Mesodermal cell (in vitro differentiated cells): ENCODE measurements around the gene ZNF615.
"Not testable (repeated sequence)": the region's sequence is repeated elsewhere in the genome, so short reads cannot be mapped to it uniquely, and the experiment has no call there.

Experiments used
- H3K27ac ChIP-seq: 2 replicates; pipeline ENCODE4 v1.7.0; 2013; ENCODE audit warnings: mild to moderate bottlenecking, low read depth, low read length, moderate library complexity; ENCODE audit not compliant: severe bottlenecking
- H3K36me3 ChIP-seq: 2 replicates; pipeline ENCODE4 v1.7.1; 2013; ENCODE audit warnings: mild to moderate bottlenecking, low read length, moderate library complexity; ENCODE audit not compliant: control insufficient read depth, insufficient read depth
- H3K4me1 ChIP-seq: one replicate; pipeline ENCODE4 v1.7.1; 2013; ENCODE audit warnings: mild to moderate bottlenecking, low read length; ENCODE audit not compliant: insufficient read depth, control insufficient read depth, poor library complexity, severe bottlenecking
- H3K4me3 ChIP-seq: 2 replicates; pipeline ENCODE4 v1.7.0; 2013; ENCODE audit warnings: low read length, control low read depth, mild to moderate bottlenecking; ENCODE audit not compliant: insufficient read depth, poor library complexity, severe bottlenecking; ENCODE audit errors: extremely low read depth
- H3K9me3 ChIP-seq: 2 replicates; pipeline ENCODE4 v1.7.1; 2013; ENCODE audit warnings: mild to moderate bottlenecking, low read length, moderate library complexity; ENCODE audit not compliant: control insufficient read depth
- WGBS, 2 experiments: methylation state at CpG; one replicate each; pipeline ENCODE4 v1.1.5; 2013; ENCODE audit warnings: missing lambda C conversion rate in 2 of 2; ENCODE audit not compliant: insufficient coverage in 2 of 2; 5-methylcytosine and 5-hydroxymethylcytosine counted together

The ZNF615 gene

GRCh38 chr19:51980116-51980736 is 27.8 kb downstream of the ZNF615 start:
- 89 to 100% methylated on average over 1 to 3 of the region's 6 CpGs for WGBS, 2 experiments
- H3K4me1 ChIP-seq: no peaks in the 10 kb centered on the region
- peaks cover 62% of the 10 kb centered on the region for H3K9me3 ChIP-seq
- peaks cover 3% of the 10 kb centered on the region for H3K36me3 ChIP-seq
- no peak overlapping the region for H3K27ac ChIP-seq
- no peak overlapping the region for H3K4me3 ChIP-seq

- H3K27ac ChIP-seq: no peak overlapping the region
- H3K9me3 ChIP-seq: peaks cover 64% of the 10 kb centered on the region
- WGBS, 2 experiments: 79 to 90% methylated on average over 3 to 4 of the region's 4 CpGs
- H3K36me3 ChIP-seq: peaks cover 13% of the 10 kb centered on the region
- no peak overlapping the region for H3K4me3 ChIP-seq
- no peaks in the 10 kb centered on the region for H3K4me1 ChIP-seq
Measured at GRCh38 chr19:51978882-51979281, 29.1 kb downstream of the ZNF615 start.

GRCh38 chr19:51977346-51977745 is 30.7 kb downstream of the ZNF615 start:
- H3K4me1 ChIP-seq: no peaks in the 10 kb centered on the region
- peaks cover 29% of the 10 kb centered on the region for H3K36me3 ChIP-seq
- 87 to 94% methylated on average over 7 of the region's 7 CpGs for WGBS, 2 experiments
- no peak overlapping the region for H3K4me3 ChIP-seq
- H3K27ac ChIP-seq: no peak overlapping the region
- peaks cover 71% of the 10 kb centered on the region for H3K9me3 ChIP-seq

- no peak overlapping the region for H3K27ac ChIP-seq
- 100% methylated on average over 1 of the region's 3 CpGs for WGBS, 2 experiments
- no peak overlapping the region for H3K4me3 ChIP-seq
- no peaks in the 10 kb centered on the region for H3K4me1 ChIP-seq
- H3K36me3 ChIP-seq: peaks cover 34% of the 10 kb centered on the region
- peaks cover 74% of the 10 kb centered on the region for H3K9me3 ChIP-seq
Measured at GRCh38 chr19:51976852-51977251, 31.2 kb downstream of the ZNF615 start.

- H3K27ac ChIP-seq, H3K4me1 ChIP-seq, H3K4me3 ChIP-seq: not testable (repeated sequence)
- 92 to 93% methylated on average over 10 to 15 of the region's 17 CpGs for WGBS, 2 experiments
- peaks cover 41% of the 10 kb centered on the region for H3K36me3 ChIP-seq
- H3K9me3 ChIP-seq: peaks cover 77% of the 10 kb centered on the region
Measured at GRCh38 chr19:51975787-51976186, 32.2 kb downstream of the ZNF615 start.

GRCh38 chr19:51971624-51972023 is 36.4 kb downstream of the ZNF615 start:
- 100% methylated on average over 2 of the region's 4 CpGs; no CpG with 5 or more reads in 1 of the 2 experiments for WGBS, 2 experiments
- Histone ChIP-seq H3K9me3 (peaks cover 65% of the 10 kb centered on the region), H3K4me3 (no peak overlapping the region), H3K27ac (no peak overlapping the region), H3K36me3 (peaks cover 77% of the 10 kb centered on the region), H3K4me1 (no peaks in the 10 kb centered on the region)

GRCh38 chr19:51970718-51971117 is 37.3 kb downstream of the ZNF615 start:
- WGBS, 2 experiments: 86% methylated on average over 1 of the region's 1 CpG; no CpG with 5 or more reads in 1 of the 2 experiments
- Histone ChIP-seq H3K4me3 (no peak overlapping the region), H3K36me3 (peaks cover 86% of the 10 kb centered on the region), H3K9me3 (peaks cover 66% of the 10 kb centered on the region), H3K27ac (no peak overlapping the region), H3K4me1 (no peaks in the 10 kb centered on the region)

- WGBS, 2 experiments: 87 to 100% methylated on average over 1 to 4 of the region's 5 CpGs
- H3K36me3 ChIP-seq: peaks cover 74% of the 10 kb centered on the region
- no peak overlapping the region for H3K27ac ChIP-seq
- no peak overlapping the region for H3K4me3 ChIP-seq
- H3K4me1 ChIP-seq: peaks cover 9% of the 10 kb centered on the region
- H3K9me3 ChIP-seq: peaks cover 39% of the 10 kb centered on the region
Measured at GRCh38 chr19:51965583-51965982, 42.4 kb downstream of the ZNF615 start.

GRCh38 chr19:51960621-51961233 is 47.3 kb downstream of the ZNF615 start:
- H3K9me3 ChIP-seq: peaks cover 32% of the 10 kb centered on the region
- peaks cover 15% of the 10 kb centered on the region for H3K4me1 ChIP-seq
- 57 to 84% methylated on average over 1 to 5 of the region's 7 CpGs for WGBS, 2 experiments
- not testable (repeated sequence) for H3K4me3 ChIP-seq
- peak overlapping the region; percentile 71 for H3K27ac ChIP-seq
- H3K36me3 ChIP-seq: peaks cover 31% of the 10 kb centered on the region

GRCh38 chr19:51959791-51960190 is 48.2 kb downstream of the ZNF615 start:
- H3K36me3 ChIP-seq: peaks cover 22% of the 10 kb centered on the region
- H3K4me1 ChIP-seq: peaks cover 15% of the 10 kb centered on the region
- no peak overlapping the region for H3K4me3 ChIP-seq
- peaks cover 22% of the 10 kb centered on the region for H3K9me3 ChIP-seq
- peak overlapping the region; percentile 62 for H3K27ac ChIP-seq
- 83 to 90% methylated on average over 1 to 2 of the region's 4 CpGs for WGBS, 2 experiments

- H3K27ac ChIP-seq, H3K4me3 ChIP-seq, H3K36me3 ChIP-seq: not testable (repeated sequence)
- WGBS, 2 experiments: 65 to 90% methylated on average over 2 of the region's 4 CpGs
- H3K9me3 ChIP-seq: peaks cover 16% of the 10 kb centered on the region
- H3K4me1 ChIP-seq: peaks cover 15% of the 10 kb centered on the region
Measured at GRCh38 chr19:51957846-51958245, 50.2 kb downstream of the ZNF615 start.
